Smooth muscle cell (in vitro differentiated cells): Measurements from ENCODE around the gene EPHA3. TPM values are rescaled to one million over a fixed set of nuclear protein-coding genes. Genes with fewer than 3 reads are reported as not detected.

Source experiments
- DNase-seq: peaks from one replicate; lab custom pipeline; 2025; ENCODE audit not compliant: unreplicated experiment; lab: John Stamatoyannopoulos, UW
- H2AFZ ChIP-seq: fragments of 200-600 bp; sonication (generic); 2 replicates; pipeline ENCODE4 v1.6.0; 2016; ENCODE audit warnings: antibody characterized with exemption, low read depth, mild to moderate bottlenecking
- H3F3A ChIP-seq: fragments of 200-600 bp; sonication (generic); 2 replicates; pipeline ENCODE4 v1.6.0; 2017; ENCODE audit warnings: antibody characterized with exemption, low read depth
- H3K27ac ChIP-seq: fragments of 200-600 bp; sonication (generic); 2 replicates; pipeline ENCODE4 v1.5.1; 2016; ENCODE audit warnings: low read depth, mild to moderate bottlenecking
- H3K27me3 ChIP-seq: fragments of 200-600 bp; sonication (generic); 2 replicates; pipeline ENCODE4 v1.6.1; 2016; ENCODE audit warnings: low read depth, mild to moderate bottlenecking
- H3K36me3 ChIP-seq: fragments of 200-600 bp; sonication (generic); 2 replicates; pipeline ENCODE4 v1.5.1; 2016; ENCODE audit warnings: low read depth
- H3K4me1 ChIP-seq: fragments of 200-600 bp; sonication (generic); 2 replicates; pipeline ENCODE4 v1.5.1; 2016; ENCODE audit warnings: low read depth
- H3K4me2 ChIP-seq: fragments of 200-600 bp; sonication (generic); 2 replicates; pipeline ENCODE4 v1.6.0; 2016; ENCODE audit warnings: mild to moderate bottlenecking
- H3K4me3 ChIP-seq: fragments of 200-600 bp; sonication (generic); 2 replicates; pipeline ENCODE4 v1.5.1; 2016; ENCODE audit warnings: mild to moderate bottlenecking
- H3K79me2 ChIP-seq: fragments of 200-600 bp; sonication (generic); 2 replicates; pipeline ENCODE4 v1.6.0; 2016; ENCODE audit warnings: low read depth, mild to moderate bottlenecking
- H3K9ac ChIP-seq: fragments of 200-600 bp; sonication (generic); 2 replicates; pipeline ENCODE4 v1.6.0; 2016; ENCODE audit warnings: low read depth
- H3K9me3 ChIP-seq: fragments of 200-600 bp; sonication (generic); replicated peaks from 2 replicates; pipeline ENCODE4 v1.5.1; 2016; ENCODE audit warnings: low read depth
- H4K20me1 ChIP-seq: fragments of 200-600 bp; sonication (generic); 2 replicates; pipeline ENCODE4 v1.6.0; 2016; ENCODE audit warnings: low read depth
- CTCF ChIP-seq: fragments of 200-600 bp; sonication (generic); IDR thresholded peaks from 2 replicates; pipeline ENCODE4 v1.5.1; 2017; ENCODE audit warnings: borderline replicate concordance, mild to moderate bottlenecking, antibody characterized with exemption; ENCODE audit not compliant: insufficient read depth, poor library complexity, severe bottlenecking
- WGBS: methylation state at CpG from one replicate; pipeline ENCODE4 v1.1.7; 2016; ENCODE audit warnings: low lambda C conversion rate; 5-methylcytosine and 5-hydroxymethylcytosine counted together
- polyA plus RNA-seq: library from polyadenylated mRNA; unstranded; fragments of >200 nt; fragmentation: Nextera tagmentation; extraction: Ambion mirVana; gene quantifications from 2 replicates; pipeline ENCODE4 v1.2.1, GENCODE V29; 2016
- total RNA-seq: library from RNA; depleted of rRNA; stranded (reverse); fragments of >200 nt; gene quantifications from 2 replicates; pipeline ENCODE4 v1.2.3, GENCODE V29; 2014

Gene EPHA3
- total and polyA plus RNA-seq, 2 experiments from 2014 or later = 0.62 to 1.7 TPM

GRCh38 chr3:89287902-89288508 is 180.6 kb downstream of the EPHA3 start:
- Histone ChIP-seq H3K4me3 (no peak overlapping the region), H4K20me1 (no peaks in the 10 kb centered on the region), H3K4me1 (no peaks in the 10 kb centered on the region), H3K4me2 (no peak overlapping the region), H3K36me3 (no peaks in the 10 kb centered on the region), H3F3A (no peaks in the 10 kb centered on the region), H3K27ac (no peak overlapping the region), H3K9me3 (no peaks in the 10 kb centered on the region), H3K9ac (no peak overlapping the region), H3K79me2 (no peaks in the 10 kb centered on the region), H3K27me3 (no peaks in the 10 kb centered on the region), H2AFZ (no peak overlapping the region)
- DNase-seq = no peak
- TF ChIP-seq CTCF = no peak
- WGBS = 84% methylated on average over 1 of the region's 1 CpG

GRCh38 chr3:89289574-89290190 is 182.3 kb downstream of the EPHA3 start:
- H3K36me3 ChIP-seq = no peaks in the 10 kb centered on the region
- no peaks in the 10 kb centered on the region for H3K9me3 ChIP-seq
- H3K27ac ChIP-seq = no peak overlapping the region
- no peaks in the 10 kb centered on the region for H4K20me1 ChIP-seq
- no peaks in the 10 kb centered on the region for H3K79me2 ChIP-seq
- H3K4me1 ChIP-seq = no peaks in the 10 kb centered on the region
- no peaks in the 10 kb centered on the region for H3F3A ChIP-seq
- no peak overlapping the region for H2AFZ ChIP-seq
- no peak overlapping the region for H3K9ac ChIP-seq
- no peak for DNase-seq
- no peak overlapping the region for H3K4me2 ChIP-seq
- H3K4me3 ChIP-seq = no peak overlapping the region
- TF ChIP-seq CTCF = no peak
- WGBS = 93% methylated on average over 5 of the region's 5 CpGs
- H3K27me3 ChIP-seq = no peaks in the 10 kb centered on the region

GRCh38 chr3:89297199-89297598 is 189.8 kb downstream of the EPHA3 start:
- H3K79me2 ChIP-seq = no peaks in the 10 kb centered on the region
- H3K36me3 ChIP-seq = no peaks in the 10 kb centered on the region
- no peaks in the 10 kb centered on the region for H3K27me3 ChIP-seq
- WGBS = 79% methylated on average over 1 of the region's 1 CpG
- no peaks in the 10 kb centered on the region for H3F3A ChIP-seq
- H2AFZ ChIP-seq = no peak overlapping the region
- H3K4me3 ChIP-seq = no peak overlapping the region
- no peak overlapping the region for H3K27ac ChIP-seq
- H4K20me1 ChIP-seq = no peaks in the 10 kb centered on the region
- no peak for TF ChIP-seq CTCF
- no peaks in the 10 kb centered on the region for H3K9me3 ChIP-seq
- DNase-seq = no peak
- H3K4me1 ChIP-seq = no peaks in the 10 kb centered on the region
- H3K9ac ChIP-seq = no peak overlapping the region
- H3K4me2 ChIP-seq = no peak overlapping the region

GRCh38 chr3:89300526-89300925 is 193.1 kb downstream of the EPHA3 start:
- Histone ChIP-seq H3K9ac (no peak overlapping the region), H3K9me3 (no peaks in the 10 kb centered on the region), H3K36me3 (no peaks in the 10 kb centered on the region), H3F3A (no peaks in the 10 kb centered on the region), H2AFZ (no peak overlapping the region), H3K4me2 (no peak overlapping the region), H4K20me1 (no peaks in the 10 kb centered on the region), H3K79me2 (no peaks in the 10 kb centered on the region), H3K4me1 (no peaks in the 10 kb centered on the region), H3K4me3 (no peak overlapping the region), H3K27me3 (no peaks in the 10 kb centered on the region), H3K27ac (no peak overlapping the region)
- WGBS = 74% methylated on average over 2 of the region's 2 CpGs
- no peak for DNase-seq
- no peak for TF ChIP-seq CTCF
